Measurements from ENCODE around the gene GPC3.

GRCh38 chrX:133916984-133917722 lies 68.2 kb downstream of the GPC3 start:
- TF ChIP-seq YY1 (IDR thresholded peaks at IDR 0.05; ENCODE audit: insufficient read depth, insufficient read length), result no peak
- TF ChIP-seq ZNF274 (IDR thresholded peaks at IDR 0.05; ENCODE audit: low read depth, low read length), result no peak
- TF ChIP-seq SUZ12 (IDR thresholded peaks at IDR 0.05; ENCODE audit: extremely low read depth, insufficient read depth, insufficient read length), result no peak
